CD4-positive, alpha-beta memory T cell (primary cell): Measurements from ENCODE around the gene ADAMTS3. TPM values are rescaled to one million over a fixed set of nuclear protein-coding genes. Genes with fewer than 3 reads are reported as not detected.

Experiments used
- CTCF ChIA-PET: fragments of 350-600 bp; sonication (Branson Sonifier 250); formaldehyde crosslinking; loops from one replicate; lab custom pipeline; 2021; ENCODE audit warnings: inconsistent platforms; ENCODE audit not compliant: partially characterized antibody; lab: Charles Lee
- POLR2A ChIA-PET: fragments of 350-600 bp; sonication (Branson Sonifier 250); formaldehyde crosslinking; loops from one replicate; lab custom pipeline; 2021; ENCODE audit not compliant: partially characterized antibody; lab: Charles Lee
- DNase-seq, 5 donors: peaks; one replicate each; pipeline versions ENCODE4 v3.0.0 to v3.0.0-alpha.2; 2020 to 2022; ENCODE audit warnings: mixed read lengths in 1 of 5
- H3K27ac ChIP-seq: one replicate; pipeline ENCODE4 v1.7.0; 2013; ENCODE audit warnings: low read depth, low read length
- H3K27me3 ChIP-seq: 2 replicates; pipeline ENCODE4 v1.7.0; 2013; ENCODE audit warnings: mild to moderate bottlenecking, low read length, moderate library complexity; ENCODE audit not compliant: insufficient read depth
- H3K36me3 ChIP-seq: 2 replicates; pipeline ENCODE4 v1.7.0; 2013; ENCODE audit warnings: mild to moderate bottlenecking, low read length, moderate library complexity; ENCODE audit not compliant: insufficient read depth
- H3K4me1 ChIP-seq: 2 replicates; pipeline ENCODE4 v1.7.0; 2013; ENCODE audit warnings: mild to moderate bottlenecking, low read length, moderate library complexity; ENCODE audit not compliant: insufficient read depth
- H3K4me3 ChIP-seq, 2 donors: one replicate each; pipeline ENCODE4 v1.7.0; 2013; ENCODE audit warnings: low read length in 2 of 2, mild to moderate bottlenecking in 1 of 2
- H3K9me3 ChIP-seq, 2 donors: one replicate each; pipeline ENCODE4 v1.7.0; 2013; ENCODE audit warnings: low read length in 2 of 2, control low read depth in 1 of 2; ENCODE audit not compliant: control insufficient read depth in 1 of 2
- H3K27ac Mint-ChIP-seq, 7 donors: one replicate each; pipeline ENCODE4 v1.8.0; 2020 to 2021; ENCODE audit warnings: mixed read lengths in 7 of 7, mild to moderate bottlenecking in 6 of 7, inconsistent platforms in 3 of 7, moderate library complexity in 3 of 7
- H3K27me3 Mint-ChIP-seq, 2 donors: one replicate each; pipeline ENCODE4 v1.8.0; 2020 to 2021; ENCODE audit warnings: mixed read lengths in 2 of 2
- H3K36me3 Mint-ChIP-seq, 2 donors: one replicate each; pipeline ENCODE4 v1.8.0; 2020 to 2021; ENCODE audit warnings: mixed read lengths in 2 of 2, inconsistent platforms in 1 of 2, mild to moderate bottlenecking in 1 of 2
- H3K4me1 Mint-ChIP-seq, 4 donors: one replicate each; pipeline ENCODE4 v1.8.0; 2020 to 2021; ENCODE audit warnings: mixed read lengths in 4 of 4, mild to moderate bottlenecking in 1 of 4
- H3K4me3 Mint-ChIP-seq, 8 donors: one replicate each; pipeline ENCODE4 v1.8.0; 2020 to 2021; ENCODE audit warnings: mixed read lengths in 8 of 8, mild to moderate bottlenecking in 7 of 8, moderate library complexity in 6 of 8, inconsistent platforms in 3 of 8
- H3K9me3 Mint-ChIP-seq, 8 donors: one replicate each; pipeline ENCODE4 v1.8.0; 2020 to 2021; ENCODE audit warnings: mixed read lengths in 8 of 8, mild to moderate bottlenecking in 5 of 8, inconsistent platforms in 3 of 8, moderate library complexity in 1 of 8
- intact Hi-C: fragments of 100-400 bp; cut with micrococcal nuclease; formaldehyde crosslinking; loops from one replicate; pipeline ENCODE4 v1.15.1; 2023
- polyA plus RNA-seq, 2 donors: library from polyadenylated mRNA; unstranded; fragments of 300-500 nt; fragmentation: Illumina TruSeq; gene quantifications; one replicate each; pipeline ENCODE4 v1.2.3, GENCODE V29; 2021
- total RNA-seq, 2 experiments: library from RNA; stranded (reverse); gene quantifications; one replicate each; pipeline ENCODE4 v1.2.3, GENCODE V29; 2021

Gene ADAMTS3
- total and polyA plus RNA-seq, 4 experiments from 2014 or later: not detected

GRCh38 chr4:72366601-72367000, 202.4 kb downstream of the ADAMTS3 start:
- intact Hi-C loops: no loop called here
- Histone ChIP-seq H3K9me3 (no peaks in the 10 kb centered on the region), H3K36me3 (no peaks in the 10 kb centered on the region), H3K4me3 (no peak overlapping the region), H3K27ac (no peak overlapping the region), H3K27me3 (no peaks in the 10 kb centered on the region), H3K4me1 (no peaks in the 10 kb centered on the region)
- Mint-ChIP-seq H3K4me1 (no peaks in the 10 kb centered on the region), H3K27me3 (no peaks in the 10 kb centered on the region), H3K4me3 (no peak overlapping the region), H3K36me3 (no peaks in the 10 kb centered on the region), H3K27ac (no peak overlapping the region), H3K9me3 (no peaks in the 10 kb centered on the region)
- POLR2A ChIA-PET: no interaction called here
- CTCF ChIA-PET: no interaction called here
- DNase-seq: no peak

- H3K27me3 Mint-ChIP-seq: no peaks in the 10 kb centered on the region
- Histone ChIP-seq H3K36me3 (no peaks in the 10 kb centered on the region), H3K4me3 (no peak overlapping the region), H3K4me1 (no peaks in the 10 kb centered on the region), H3K9me3 (no peaks in the 10 kb centered on the region), H3K27ac (no peak overlapping the region), H3K27me3 (no peaks in the 10 kb centered on the region)
- ChIA-PET POLR2A (no interaction called here), CTCF (no interaction called here)
- intact Hi-C loops: no loop called here
- H3K27ac Mint-ChIP-seq: no peak overlapping the region
- H3K4me3 Mint-ChIP-seq: no peak overlapping the region
- H3K9me3 Mint-ChIP-seq: no peaks in the 10 kb centered on the region
- H3K36me3 Mint-ChIP-seq: no peaks in the 10 kb centered on the region
- H3K4me1 Mint-ChIP-seq: no peaks in the 10 kb centered on the region
- no peak for DNase-seq
Observed at GRCh38 chr4:72365981-72366380, 203.0 kb downstream of the ADAMTS3 start.

- DNase-seq: no peak
- Mint-ChIP-seq H3K4me1 (no peaks in the 10 kb centered on the region), H3K27me3 (no peaks in the 10 kb centered on the region), H3K4me3 (no peak overlapping the region), H3K27ac (no peak overlapping the region), H3K9me3 (no peaks in the 10 kb centered on the region), H3K36me3 (no peaks in the 10 kb centered on the region)
- Histone ChIP-seq H3K4me3 (no peak overlapping the region), H3K9me3 (no peaks in the 10 kb centered on the region), H3K27ac (no peak overlapping the region), H3K27me3 (no peaks in the 10 kb centered on the region), H3K36me3 (no peaks in the 10 kb centered on the region), H3K4me1 (no peaks in the 10 kb centered on the region)
- CTCF ChIA-PET: no interaction called here
- intact Hi-C loops: no loop called here
- POLR2A ChIA-PET: no interaction called here
Observed at GRCh38 chr4:72365016-72365415, 204.0 kb downstream of the ADAMTS3 start.

- H3K27ac ChIP-seq: no peak overlapping the region
Observed at GRCh38 chr4:72360075-72360474, 208.9 kb downstream of the ADAMTS3 start.

GRCh38 chr4:72358483-72358882, 210.5 kb downstream of the ADAMTS3 start:
- Mint-ChIP-seq H3K27ac (no peak overlapping the region), H3K9me3 (peaks cover 0 to 2% (median 0%) of the 10 kb centered on the region in 8 donors), H3K4me3 (no peak overlapping the region), H3K36me3 (no peaks in the 10 kb centered on the region), H3K4me1 (no peaks in the 10 kb centered on the region), H3K27me3 (peaks cover 0 to 2% of the 10 kb centered on the region in 2 donors)
- intact Hi-C loops: no loop called here
- ChIA-PET CTCF (no interaction called here), POLR2A (no interaction called here)
- H3K4me1 ChIP-seq: no peaks in the 10 kb centered on the region
- DNase-seq: no peak
- H3K27me3 ChIP-seq: no peaks in the 10 kb centered on the region
- H3K27ac ChIP-seq: no peak overlapping the region
- H3K4me3 ChIP-seq: no peak overlapping the region
- no peaks in the 10 kb centered on the region for H3K36me3 ChIP-seq
- H3K9me3 ChIP-seq: no peaks in the 10 kb centered on the region

More at GRCh38 chr4:72360075-72360474, 208.9 kb downstream of the ADAMTS3 start:
- DNase-seq: no peak
- ChIA-PET POLR2A (no interaction called here), CTCF (no interaction called here)
- Mint-ChIP-seq H3K36me3 (no peaks in the 10 kb centered on the region), H3K4me3 (no peak overlapping the region), H3K9me3 (no peaks in the 10 kb centered on the region), H3K27me3 (no peaks in the 10 kb centered on the region), H3K4me1 (no peaks in the 10 kb centered on the region), H3K27ac (no peak overlapping the region)
- H3K36me3 ChIP-seq: no peaks in the 10 kb centered on the region
- intact Hi-C loops: no loop called here
- no peaks in the 10 kb centered on the region for H3K27me3 ChIP-seq
- H3K4me3 ChIP-seq: no peak overlapping the region
- no peaks in the 10 kb centered on the region for H3K4me1 ChIP-seq
- H3K9me3 ChIP-seq: no peaks in the 10 kb centered on the region

- Mint-ChIP-seq H3K4me3 (no peak overlapping the region), H3K27me3 (peaks cover 0 to 2% of the 10 kb centered on the region in 2 donors), H3K9me3 (peaks cover 0 to 2% (median 0%) of the 10 kb centered on the region in 8 donors), H3K4me1 (no peaks in the 10 kb centered on the region), H3K36me3 (no peaks in the 10 kb centered on the region), H3K27ac (no peak overlapping the region)
- H3K27me3 ChIP-seq: no peaks in the 10 kb centered on the region
- POLR2A ChIA-PET: no interaction called here
- no peaks in the 10 kb centered on the region for H3K36me3 ChIP-seq
- DNase-seq: no peak
- no peaks in the 10 kb centered on the region for H3K9me3 ChIP-seq
- no peaks in the 10 kb centered on the region for H3K4me1 ChIP-seq
- intact Hi-C loops: no loop called here
- H3K4me3 ChIP-seq: no peak overlapping the region
- CTCF ChIA-PET: no interaction called here
- H3K27ac ChIP-seq: no peak overlapping the region
Observed at GRCh38 chr4:72357908-72358307, 211.1 kb downstream of the ADAMTS3 start.

GRCh38 chr4:72352711-72353110, 216.3 kb downstream of the ADAMTS3 start:
- Mint-ChIP-seq H3K36me3 (no peaks in the 10 kb centered on the region), H3K4me3 (no peak overlapping the region), H3K27me3 (peaks cover 0 to 2% of the 10 kb centered on the region in 2 donors)

GRCh38 chr4:72351521-72351920, 217.5 kb downstream of the ADAMTS3 start:
- intact Hi-C loops: no loop called here
- Histone ChIP-seq H3K27me3 (no peaks in the 10 kb centered on the region), H3K9me3 (no peaks in the 10 kb centered on the region), H3K27ac (no peak overlapping the region), H3K4me1 (no peaks in the 10 kb centered on the region), H3K4me3 (no peak overlapping the region), H3K36me3 (no peaks in the 10 kb centered on the region)
- POLR2A ChIA-PET: no interaction called here
- Mint-ChIP-seq H3K4me3 (no peak overlapping the region), H3K27me3 (peaks cover 0 to 2% of the 10 kb centered on the region in 2 donors), H3K9me3 (peaks cover 0 to 2% (median 0%) of the 10 kb centered on the region in 8 donors), H3K4me1 (no peaks in the 10 kb centered on the region), H3K27ac (no peak overlapping the region), H3K36me3 (no peaks in the 10 kb centered on the region)
- CTCF ChIA-PET: no interaction called here
- DNase-seq: no peak

More at GRCh38 chr4:72352711-72353110, 216.3 kb downstream of the ADAMTS3 start:
- H3K9me3 Mint-ChIP-seq: peaks cover 0 to 2% (median 0%) of the 10 kb centered on the region in 8 donors
- H3K9me3 ChIP-seq: no peaks in the 10 kb centered on the region
- no peak for DNase-seq
- no peak overlapping the region for H3K27ac ChIP-seq
- H3K36me3 ChIP-seq: no peaks in the 10 kb centered on the region
- no peaks in the 10 kb centered on the region for H3K27me3 ChIP-seq
- no peaks in the 10 kb centered on the region for H3K4me1 Mint-ChIP-seq
- intact Hi-C loops: no loop called here
- ChIA-PET CTCF (no interaction called here), POLR2A (no interaction called here)
- H3K27ac Mint-ChIP-seq: no peak overlapping the region
- H3K4me1 ChIP-seq: no peaks in the 10 kb centered on the region
- H3K4me3 ChIP-seq: no peak overlapping the region
